OCI-LY1 (cell line): ENCODE measurements around the gene TSPYL6.
"Not testable (repeated sequence)": the region's sequence is repeated elsewhere in the genome, so short reads cannot be mapped to it uniquely, and the experiment has no call there.

Source experiments
- CTCF ChIP-seq: fragments of 200-600 bp; sonication (generic), shearing (Covaris generic); IDR thresholded peaks from 2 replicates; pipeline ENCODE4 v1.5.1; 2017; ENCODE audit warnings: mild to moderate bottlenecking, antibody characterized with exemption, low read length, moderate library complexity, mixed read lengths
- EZH2 ChIP-seq: fragments of 200-600 bp; sonication (generic), shearing (Covaris generic); IDR thresholded peaks from 2 replicates; pipeline ENCODE4 v1.8.0; 2017; ENCODE audit warnings: borderline replicate concordance, mixed run types, mild to moderate bottlenecking, antibody characterized with exemption, low read length, moderate library complexity, mixed read lengths

DNA sequence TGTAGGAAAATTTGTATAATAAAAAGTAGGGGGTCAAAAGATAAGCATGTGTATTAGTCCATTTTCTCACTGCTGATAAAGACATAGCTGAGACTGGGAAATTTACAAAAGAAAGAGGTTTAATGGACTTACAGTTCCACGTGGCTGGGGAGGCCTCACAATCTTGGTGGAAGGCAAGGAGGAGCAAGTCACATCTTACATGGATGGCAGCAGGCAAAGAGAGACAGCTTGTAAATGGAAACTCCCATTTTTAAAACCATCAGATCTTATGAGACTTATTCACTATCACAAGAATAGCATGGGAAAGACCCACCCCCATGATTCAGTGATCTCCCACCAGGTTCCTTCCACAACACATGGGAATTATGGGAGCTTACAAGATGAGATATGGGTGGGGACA is 9.1 kb upstream of the TSPYL6 start:
- not testable (repeated sequence) for TF ChIP-seq CTCF, EZH2
